Ishikawa (cell line): Measurements from ENCODE around the gene SLC29A2.

Experiments used
- EP300 ChIP-seq: IDR thresholded peaks from 2 replicates; pipeline ENCODE4 v1.6.1; 2012; ENCODE audit warnings: borderline replicate concordance
- RAD21 ChIP-seq: IDR thresholded peaks from 2 replicates; pipeline ENCODE4 v1.6.1; 2012; ENCODE audit warnings: low read depth
- TEAD4 ChIP-seq: IDR thresholded peaks from 2 replicates; pipeline ENCODE4 v1.6.1; 2012
- ZBTB7A ChIP-seq: IDR thresholded peaks from 2 replicates; pipeline ENCODE4 v1.6.1; 2012; ENCODE audit warnings: low read depth
- TF ChIP-seq, protein P1 (sequence below): IDR thresholded peaks from 2 replicates; pipeline ENCODE4 v1.6.1; 2012; ENCODE audit warnings: low read depth, mild to moderate bottlenecking

DNA sequence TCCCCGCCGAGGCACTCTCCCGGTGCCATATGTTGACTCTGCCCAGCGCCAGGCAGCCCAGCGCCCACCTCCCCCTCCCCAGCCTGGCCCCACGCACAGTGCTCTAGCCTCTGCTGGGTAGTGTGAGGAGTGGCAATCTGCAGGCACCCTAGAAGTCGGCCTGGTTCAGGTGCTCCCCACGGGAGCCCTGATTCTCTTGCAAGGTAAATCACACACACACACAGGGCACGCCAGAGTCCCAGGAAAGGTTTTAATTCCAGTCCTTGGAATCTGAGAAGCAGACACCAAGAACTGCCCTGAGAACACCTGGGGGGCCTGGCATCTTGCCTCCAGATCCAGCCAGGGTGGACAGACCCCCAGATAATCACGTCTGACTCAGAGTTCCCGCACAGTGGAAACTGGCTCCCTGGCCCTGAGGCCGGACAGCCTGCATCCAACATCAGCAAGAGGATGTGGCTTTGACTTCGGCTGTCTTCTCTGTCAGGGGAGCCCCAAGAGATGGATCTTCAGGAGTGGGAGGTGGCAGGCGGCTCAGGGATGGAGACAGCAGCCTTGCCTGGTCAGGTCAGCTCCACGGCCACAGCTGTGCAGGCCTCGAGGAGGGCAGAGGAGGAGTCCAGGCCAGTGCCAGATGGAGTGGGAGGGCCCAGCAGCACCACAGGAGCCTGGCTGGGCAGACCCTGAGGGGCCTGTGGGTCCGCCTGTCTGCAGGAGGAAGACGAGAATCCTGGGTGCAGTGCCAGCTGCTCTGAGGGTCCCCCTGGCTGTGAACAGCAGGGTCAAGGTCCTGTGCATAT lies 34.3 kb downstream of the SLC29A2 start:
- TF ChIP-seq, protein P1, sequence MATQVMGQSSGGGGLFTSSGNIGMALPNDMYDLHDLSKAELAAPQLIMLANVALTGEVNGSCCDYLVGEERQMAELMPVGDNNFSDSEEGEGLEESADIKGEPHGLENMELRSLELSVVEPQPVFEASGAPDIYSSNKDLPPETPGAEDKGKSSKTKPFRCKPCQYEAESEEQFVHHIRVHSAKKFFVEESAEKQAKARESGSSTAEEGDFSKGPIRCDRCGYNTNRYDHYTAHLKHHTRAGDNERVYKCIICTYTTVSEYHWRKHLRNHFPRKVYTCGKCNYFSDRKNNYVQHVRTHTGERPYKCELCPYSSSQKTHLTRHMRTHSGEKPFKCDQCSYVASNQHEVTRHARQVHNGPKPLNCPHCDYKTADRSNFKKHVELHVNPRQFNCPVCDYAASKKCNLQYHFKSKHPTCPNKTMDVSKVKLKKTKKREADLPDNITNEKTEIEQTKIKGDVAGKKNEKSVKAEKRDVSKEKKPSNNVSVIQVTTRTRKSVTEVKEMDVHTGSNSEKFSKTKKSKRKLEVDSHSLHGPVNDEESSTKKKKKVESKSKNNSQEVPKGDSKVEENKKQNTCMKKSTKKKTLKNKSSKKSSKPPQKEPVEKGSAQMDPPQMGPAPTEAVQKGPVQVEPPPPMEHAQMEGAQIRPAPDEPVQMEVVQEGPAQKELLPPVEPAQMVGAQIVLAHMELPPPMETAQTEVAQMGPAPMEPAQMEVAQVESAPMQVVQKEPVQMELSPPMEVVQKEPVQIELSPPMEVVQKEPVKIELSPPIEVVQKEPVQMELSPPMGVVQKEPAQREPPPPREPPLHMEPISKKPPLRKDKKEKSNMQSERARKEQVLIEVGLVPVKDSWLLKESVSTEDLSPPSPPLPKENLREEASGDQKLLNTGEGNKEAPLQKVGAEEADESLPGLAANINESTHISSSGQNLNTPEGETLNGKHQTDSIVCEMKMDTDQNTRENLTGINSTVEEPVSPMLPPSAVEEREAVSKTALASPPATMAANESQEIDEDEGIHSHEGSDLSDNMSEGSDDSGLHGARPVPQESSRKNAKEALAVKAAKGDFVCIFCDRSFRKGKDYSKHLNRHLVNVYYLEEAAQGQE: no peak
- no peak for TF ChIP-seq TEAD4
- TF ChIP-seq RAD21: no peak
- no peak for TF ChIP-seq ZBTB7A
- TF ChIP-seq EP300: no peak
